Endothelial cell of umbilical vein (primary cell): ENCODE measurements around the gene PHF12.

Source experiments
- MAX ChIP-seq: IDR thresholded peaks from 2 replicates; pipeline ENCODE4 v1.6.1; 2011; ENCODE audit not compliant: insufficient read depth, insufficient read length
- TF ChIP-seq, protein P1 (sequence below), 2 donors: IDR thresholded peaks; 1 replicate in 1 of 2; 2 replicates in 1 of 2; pipeline ENCODE4 v1.5.1; 2011; ENCODE audit warnings: low read length in 2 of 2, mild to moderate bottlenecking in 2 of 2, moderate library complexity in 2 of 2, control low read depth in 1 of 2, inconsistent platforms in 1 of 2, low read depth in 1 of 2; ENCODE audit not compliant: insufficient read depth in 1 of 2; ENCODE audit errors: extremely low read depth in 1 of 2

- TF ChIP-seq, protein P1, sequence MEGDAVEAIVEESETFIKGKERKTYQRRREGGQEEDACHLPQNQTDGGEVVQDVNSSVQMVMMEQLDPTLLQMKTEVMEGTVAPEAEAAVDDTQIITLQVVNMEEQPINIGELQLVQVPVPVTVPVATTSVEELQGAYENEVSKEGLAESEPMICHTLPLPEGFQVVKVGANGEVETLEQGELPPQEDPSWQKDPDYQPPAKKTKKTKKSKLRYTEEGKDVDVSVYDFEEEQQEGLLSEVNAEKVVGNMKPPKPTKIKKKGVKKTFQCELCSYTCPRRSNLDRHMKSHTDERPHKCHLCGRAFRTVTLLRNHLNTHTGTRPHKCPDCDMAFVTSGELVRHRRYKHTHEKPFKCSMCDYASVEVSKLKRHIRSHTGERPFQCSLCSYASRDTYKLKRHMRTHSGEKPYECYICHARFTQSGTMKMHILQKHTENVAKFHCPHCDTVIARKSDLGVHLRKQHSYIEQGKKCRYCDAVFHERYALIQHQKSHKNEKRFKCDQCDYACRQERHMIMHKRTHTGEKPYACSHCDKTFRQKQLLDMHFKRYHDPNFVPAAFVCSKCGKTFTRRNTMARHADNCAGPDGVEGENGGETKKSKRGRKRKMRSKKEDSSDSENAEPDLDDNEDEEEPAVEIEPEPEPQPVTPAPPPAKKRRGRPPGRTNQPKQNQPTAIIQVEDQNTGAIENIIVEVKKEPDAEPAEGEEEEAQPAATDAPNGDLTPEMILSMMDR (IDR thresholded peaks at IDR 0.05; ENCODE audit: extremely low read depth in 1 of 2, insufficient read depth in 1 of 2, low read depth in 1 of 2, low read length in 2 of 2): no peak
- no peak for TF ChIP-seq MAX
Measured at GRCh38 chr17:28900986-28901726, 50.2 kb downstream of the PHF12 start.
